ENCODE results near the gene PRORP. TPM values are rescaled to one million over a fixed set of nuclear protein-coding genes. Genes with fewer than 3 reads are reported as not detected.

The PRORP gene
- total and polyA plus RNA-seq, 2 of the 8 experiments (the other 6 are each of a cell fraction or from before 2014, with no cell fraction given), result 30.0 to 44.8 TPM

- Histone ChIP-seq H2BK12ac (ENCODE audit: low read depth, low read length) (no peak overlapping the region), H3K36me3 (ENCODE audit: control insufficient read depth in 2 of 4, insufficient read depth in 4 of 4, low read length in 3 of 4) (no peaks in the 10 kb centered on the region), H2BK20ac (ENCODE audit: low read length) (no peak overlapping the region), H2BK5ac (ENCODE audit: low read depth, low read length) (no peak overlapping the region), H4K91ac (replicated peaks; ENCODE audit: insufficient read length, low read length) (no peak overlapping the region), H3K4ac (replicated peaks; ENCODE audit: insufficient read length, low read depth, low read length) (no peak overlapping the region), H4K8ac (ENCODE audit: extremely low read depth, insufficient read depth, low read length) (no peak overlapping the region), H3K4me3 (ENCODE audit: extremely low read depth in 1 of 4, insufficient read depth in 2 of 4, low read depth in 3 of 4, low read length in 4 of 4) (no peak overlapping the region), H3K27ac (ENCODE audit: low read depth, low read length) (no peak overlapping the region), H3K18ac (ENCODE audit: extremely low read depth, low read length) (no peak overlapping the region), H2BK120ac (replicated peaks; ENCODE audit: low read depth, low read length) (no peak overlapping the region), H4K5ac (ENCODE audit: insufficient read length, low read depth, low read length) (no peak overlapping the region), H3K79me2 (ENCODE audit: control insufficient read depth in 1 of 2, insufficient read depth in 2 of 2, low read length in 2 of 2) (no peaks in the 10 kb centered on the region), H3K23me2 (ENCODE audit: low read depth, low read length) (no peaks in the 10 kb centered on the region; the same call in 1 of the 2 replicates), H2AK5ac (ENCODE audit: low read depth, low read length) (no peak overlapping the region), H3K9ac (replicated peaks in 1 of 4; ENCODE audit: extremely low read depth in 1 of 4, low read depth in 3 of 4, low read length in 3 of 4) (no peak overlapping the region), H4K20me1 (replicated peaks in 1 of 2; ENCODE audit: control insufficient read depth in 1 of 2, insufficient read depth in 2 of 2, low read length in 2 of 2) (no peaks in the 10 kb centered on the region), H2AFZ (ENCODE audit: low read length) (no peak overlapping the region), H3K4me1 (replicated peaks in 1 of 4; ENCODE audit: control insufficient read depth in 3 of 4, insufficient read depth in 4 of 4, low read length in 3 of 4) (no peaks in the 10 kb centered on the region), H3K27me3 (replicated peaks in 1 of 4; ENCODE audit: control insufficient read depth in 3 of 4, extremely low read depth in 1 of 4, insufficient read depth in 3 of 4, low read length in 3 of 4) (no peaks in the 10 kb centered on the region), H3K14ac (ENCODE audit: insufficient read length) (no peak overlapping the region), H3K4me2 (ENCODE audit: insufficient read depth in 1 of 2, low read depth in 2 of 2, low read length in 2 of 2) (no peak overlapping the region), H3K79me1 (ENCODE audit: low read depth, low read length) (no peaks in the 10 kb centered on the region), H3K56ac (replicated peaks; ENCODE audit: insufficient read length, low read depth, low read length) (no peak overlapping the region), H2BK15ac (ENCODE audit: low read length) (no peak overlapping the region), H3K9me3 (ENCODE audit: insufficient read depth in 2 of 2, low read depth in 1 of 2, low read length in 1 of 2) (no peaks in the 10 kb centered on the region), H3K23ac (ENCODE audit: insufficient read length) (no peak overlapping the region)
- no peak for FAIRE-seq
- POLR2A ChIA-PET (ENCODE audit: partially characterized antibody), result no interaction called here
- DNase-seq (ENCODE audit: low read depth in 1 of 2, low spot score in 2 of 2), result no peak
- CTCF ChIA-PET (ENCODE audit: partially characterized antibody), result interaction anchor here (1.0 kb wide), 1 partner anchor 271 kb away, joined by 3 read pairs; no protein-coding TSS in a partner anchor
- 85% methylated on average over 3 of the region's 3 CpGs; no CpG with 5 or more reads in 1 of the 2 experiments for WGBS, 2 experiments (ENCODE audit: extremely low coverage in 1 of 2, insufficient coverage in 1 of 2, insufficient read length in 1 of 2, insufficient replicate concordance in 2 of 2, low coverage in 1 of 2, low lambda C conversion rate in 2 of 2, missing lambda C conversion rate in 1 of 2)
- no peak for TF ChIP-seq CHD1 (IDR thresholded peaks at IDR 0.05; ENCODE audit: low read depth, low read length)
- no peak for TF ChIP-seq SP4 (IDR thresholded peaks at IDR 0.05; ENCODE audit: low read length)
These were observed 45.1 kb downstream of the PRORP start for GRCh38 chr14:35167496-35167895.

Measured in H1 (cell line).